DOHH2 (cell line): Measurements from ENCODE around the gene TSPAN33.
"Not testable (repeated sequence)": the region's sequence is repeated elsewhere in the genome, so short reads cannot be mapped to it uniquely, and the experiment has no call there.

Experiments used
- H3F3A ChIP-seq: fragments of 200-600 bp; sonication (generic), shearing (Covaris generic); 2 replicates; pipeline ENCODE4 v1.6.0; 2016; ENCODE audit warnings: antibody characterized with exemption, mild to moderate bottlenecking; ENCODE audit not compliant: control insufficient read depth, insufficient read depth
- H3K27ac ChIP-seq: fragments of 200-600 bp; sonication (generic); 2 replicates; pipeline ENCODE4 v1.5.1; 2014; ENCODE audit warnings: low read depth, mild to moderate bottlenecking, low read length, moderate library complexity
- H3K27me3 ChIP-seq: fragments of 200-600 bp; sonication (generic); 2 replicates; pipeline ENCODE4 v1.6.1; 2014; ENCODE audit warnings: mild to moderate bottlenecking, low read length, mixed read lengths; ENCODE audit not compliant: control insufficient read depth
- H3K36me3 ChIP-seq: fragments of 200-600 bp; sonication (generic); 2 replicates; pipeline ENCODE4 v1.6.1; 2014; ENCODE audit warnings: mild to moderate bottlenecking, low read length, moderate library complexity, mixed read lengths; ENCODE audit not compliant: control insufficient read depth
- H3K4me1 ChIP-seq: fragments of 200-600 bp; sonication (generic); 2 replicates; pipeline ENCODE4 v1.6.1; 2014; ENCODE audit warnings: mild to moderate bottlenecking, low read length, mixed read lengths; ENCODE audit not compliant: control insufficient read depth
- H3K4me2 ChIP-seq: fragments of 200-600 bp; sonication (generic); 2 replicates; pipeline ENCODE4 v1.6.0; 2014; ENCODE audit warnings: mild to moderate bottlenecking, low read length, moderate library complexity
- H3K4me3 ChIP-seq: fragments of 200-600 bp; sonication (generic); 2 replicates; pipeline ENCODE4 v1.5.1; 2014; ENCODE audit warnings: mild to moderate bottlenecking, low read length, mixed read lengths
- H3K79me2 ChIP-seq: fragments of 200-600 bp; sonication (generic); 2 replicates; pipeline ENCODE4 v1.6.1; 2014; ENCODE audit warnings: mild to moderate bottlenecking, low read length, mixed read lengths; ENCODE audit not compliant: control insufficient read depth
- H3K9me2 ChIP-seq: fragments of 200-600 bp; sonication (generic); replicated peaks from 2 replicates; pipeline ENCODE4 v1.6.1; 2014; ENCODE audit warnings: mild to moderate bottlenecking, low read length, mixed read lengths; ENCODE audit not compliant: control insufficient read depth
- H3K9me3 ChIP-seq: fragments of 200-600 bp; sonication (generic); 2 replicates; pipeline ENCODE4 v1.6.1; 2014; ENCODE audit warnings: antibody characterized with exemption, low read length, mixed read lengths; ENCODE audit not compliant: control insufficient read depth, insufficient read depth
- H4K20me1 ChIP-seq: fragments of 200-600 bp; sonication (generic); 2 replicates; pipeline ENCODE4 v1.6.0; 2014; ENCODE audit warnings: low read depth, mild to moderate bottlenecking, antibody characterized with exemption, low read length, moderate library complexity; ENCODE audit not compliant: control insufficient read depth, insufficient read depth
- CTCF ChIP-seq: fragments of 200-600 bp; sonication (generic); IDR thresholded peaks from one replicate; pipeline ENCODE4 v1.5.1; 2014; ENCODE audit warnings: antibody characterized with exemption, mild to moderate bottlenecking, low read depth, low read length; ENCODE audit not compliant: poor library complexity, severe bottlenecking
- EZH2phosphoT487 ChIP-seq: fragments of 200-600 bp; sonication (generic); IDR thresholded peaks from 2 replicates; pipeline ENCODE4 v1.6.1; 2017; ENCODE audit warnings: borderline replicate concordance, mild to moderate bottlenecking, antibody characterized with exemption, low read length, moderate library complexity, mixed read lengths

The TSPAN33 gene

GRCh38 chr7:129210989-129211312, 66.4 kb downstream of the TSPAN33 start:
- H3K27me3 ChIP-seq: no peaks in the 10 kb centered on the region
- no peaks in the 10 kb centered on the region for H3K36me3 ChIP-seq
- no peak overlapping the region for H3K27ac ChIP-seq
- 0 out of 2 replicates have a peak, but pooled peaks cover 2% of the 10 kb centered on the region for H3K9me3 ChIP-seq
- no peak for TF ChIP-seq CTCF
- no peak for TF ChIP-seq EZH2phosphoT487
- H3K79me2 ChIP-seq: no peaks in the 10 kb centered on the region
- no peak overlapping the region for H3K4me3 ChIP-seq
- peaks cover 12% of the 10 kb centered on the region for H3K4me1 ChIP-seq
- H3K9me2 ChIP-seq: no peaks in the 10 kb centered on the region
- no peaks in the 10 kb centered on the region for H4K20me1 ChIP-seq
- H3K4me2 ChIP-seq: no peak overlapping the region
- no peaks in the 10 kb centered on the region for H3F3A ChIP-seq

DNA sequence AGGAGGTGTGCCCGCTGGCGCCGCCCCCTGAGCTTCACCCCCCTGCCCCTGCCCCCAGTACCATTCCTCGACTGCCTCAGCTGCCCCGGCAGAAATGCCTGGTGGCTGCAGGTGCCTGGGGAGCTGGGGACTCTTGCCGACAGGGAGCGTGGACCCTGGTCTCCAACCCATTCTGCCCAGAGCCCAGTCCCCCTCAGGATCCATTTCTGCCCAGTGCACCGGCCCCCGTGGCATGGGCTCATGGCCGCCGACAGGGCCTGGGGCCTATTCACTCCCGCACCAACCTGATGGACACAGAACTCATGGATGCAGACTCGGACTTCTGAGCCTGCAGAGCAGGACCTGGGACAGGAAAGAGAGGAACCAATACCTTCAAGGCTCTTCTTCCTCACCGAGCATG, 67.6 kb downstream of the TSPAN33 start:
- Histone ChIP-seq H3K36me3 (no peaks in the 10 kb centered on the region), H3K27me3 (no peaks in the 10 kb centered on the region)

GRCh38 chr7:129212596-129212995, 68.1 kb downstream of the TSPAN33 start:
- Histone ChIP-seq H3K9me2 (no peaks in the 10 kb centered on the region), H3K9me3 (0 out of 2 replicates have a peak, but pooled peaks cover 2% of the 10 kb centered on the region), H3F3A (no peaks in the 10 kb centered on the region), H3K27ac (no peak overlapping the region), H3K27me3 (no peaks in the 10 kb centered on the region), H3K36me3 (no peaks in the 10 kb centered on the region), H3K4me3 (no peak overlapping the region), H3K4me2 (no peak overlapping the region), H3K4me1 (peaks cover 12% of the 10 kb centered on the region), H4K20me1 (no peaks in the 10 kb centered on the region), H3K79me2 (no peaks in the 10 kb centered on the region)
- TF ChIP-seq CTCF (no peak), EZH2phosphoT487 (no peak)

More for the DNA sequence above, 67.6 kb downstream of the TSPAN33 start:
- H3K27ac ChIP-seq: no peak overlapping the region
- no peak overlapping the region for H3K4me3 ChIP-seq
- H3K4me2 ChIP-seq: 0 out of 2 replicates have a peak overlapping the region, but pooled peaks have one; percentile 11
- no peaks in the 10 kb centered on the region for H3K79me2 ChIP-seq
- H3K9me3 ChIP-seq: 0 out of 2 replicates have a peak, but pooled peaks cover 2% of the 10 kb centered on the region
- no peaks in the 10 kb centered on the region for H3F3A ChIP-seq
- no peaks in the 10 kb centered on the region for H3K9me2 ChIP-seq
- no peaks in the 10 kb centered on the region for H4K20me1 ChIP-seq
- peaks cover 12% of the 10 kb centered on the region for H3K4me1 ChIP-seq
- no peak for TF ChIP-seq CTCF
- no peak for TF ChIP-seq EZH2phosphoT487

DNA sequence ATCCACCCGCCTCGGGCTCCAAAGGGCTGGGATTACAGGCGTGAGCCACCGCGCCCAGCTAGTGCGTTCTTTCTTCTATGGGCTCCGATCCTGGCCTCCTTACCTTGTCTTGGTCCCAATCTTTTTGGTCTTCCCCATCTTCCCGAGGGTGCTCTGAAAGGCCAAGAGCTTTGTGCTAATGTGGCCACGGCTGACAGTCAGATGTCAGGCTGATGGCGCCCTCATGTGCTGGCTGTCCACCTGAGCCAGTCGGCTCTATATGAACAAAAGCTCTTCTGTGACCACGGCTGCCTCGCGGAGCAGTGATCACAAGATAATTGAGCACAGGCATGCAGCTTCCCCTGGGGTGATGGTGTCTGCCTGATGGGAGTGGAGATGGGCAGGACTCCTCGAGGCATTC, 69.3 kb downstream of the TSPAN33 start:
- Histone ChIP-seq H3K4me2 (0 out of 2 replicates have a peak overlapping the region, but pooled peaks have one; percentile 9), H3F3A (no peaks in the 10 kb centered on the region), H3K9me3 (0 out of 2 replicates have a peak, but pooled peaks cover 2% of the 10 kb centered on the region), H3K4me3 (no peak overlapping the region), H3K9me2 (no peaks in the 10 kb centered on the region), H3K36me3 (no peaks in the 10 kb centered on the region), H3K79me2 (no peaks in the 10 kb centered on the region), H4K20me1 (no peaks in the 10 kb centered on the region), H3K27me3 (no peaks in the 10 kb centered on the region), H3K4me1 (peaks cover 12% of the 10 kb centered on the region), H3K27ac (no peak overlapping the region)
- TF ChIP-seq EZH2phosphoT487 (no peak), CTCF (peak; percentile 70)

DNA sequence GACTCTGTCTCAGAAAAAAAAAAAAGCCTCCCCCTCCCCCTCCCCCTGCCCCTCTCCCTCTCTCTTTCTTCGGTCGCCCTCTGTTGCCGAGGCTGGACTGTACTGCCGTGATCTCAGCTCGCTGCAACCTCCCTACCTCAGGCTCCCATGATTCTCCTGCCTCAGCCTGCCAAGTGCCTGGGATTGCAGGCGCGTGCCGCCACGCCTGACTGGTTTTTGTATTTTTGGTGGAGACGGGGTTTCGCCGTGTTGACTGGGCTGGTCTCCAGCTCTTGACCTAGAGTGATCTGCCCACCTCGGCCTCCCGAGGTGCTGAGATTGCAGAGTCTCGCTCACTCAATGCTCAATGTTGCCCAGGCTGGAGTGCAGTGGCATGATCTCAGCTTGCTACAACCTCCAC, 71.2 kb downstream of the TSPAN33 start:
- peaks cover 12% of the 10 kb centered on the region for H3K4me1 ChIP-seq
- H3K4me3 ChIP-seq, H3K79me2 ChIP-seq, H3K4me2 ChIP-seq, H3K27ac ChIP-seq, H3K9me2 ChIP-seq, H3K36me3 ChIP-seq, H3F3A ChIP-seq, H3K27me3 ChIP-seq, H4K20me1 ChIP-seq, H3K9me3 ChIP-seq: not testable (repeated sequence)
